BLaER1 treated with 17β-estradiol and CSF1 and Interleukin-3, amounts not matched to agents 10 nM and 100 nM (cell line): ENCODE results near the gene NNT.
"Not testable (repeated sequence)": the region's sequence is repeated elsewhere in the genome, so short reads cannot be mapped to it uniquely, and the experiment has no call there.

Source experiments
- H3K27ac ChIP-seq, 11 experiments: shearing (Covaris generic); formaldehyde crosslinking; 2 replicates each; pipeline ENCODE4 v1.8.1; 2022
- H3K27me3 ChIP-seq, 11 experiments: shearing (Covaris generic); formaldehyde crosslinking; 2 replicates each; pipeline ENCODE4 v1.8.1; 2022
- H3K36me3 ChIP-seq, 11 experiments: shearing (Covaris generic); formaldehyde crosslinking; 2 replicates each; pipeline ENCODE4 v1.8.1; 2022
- H3K4me1 ChIP-seq, 10 experiments: shearing (Covaris generic); formaldehyde crosslinking; 2 replicates each; pipeline ENCODE4 v1.8.1; 2022
- H3K4me2 ChIP-seq, 11 experiments: shearing (Covaris generic); formaldehyde crosslinking; 2 replicates each; pipeline ENCODE4 v1.8.1; 2022
- H3K4me3 ChIP-seq, 10 experiments: shearing (Covaris generic); formaldehyde crosslinking; 2 replicates each; pipeline ENCODE4 v1.8.1; 2022
- H3K9ac ChIP-seq, 11 experiments: shearing (Covaris generic); formaldehyde crosslinking; 2 replicates each; pipeline ENCODE4 v1.8.1; 2022
- H3K9me3 ChIP-seq, 11 experiments: shearing (Covaris generic); formaldehyde crosslinking; replicated peaks in 1 of 11; 2 replicates each; pipeline ENCODE4 v1.8.1; 2022
- H4K20me1 ChIP-seq, 11 experiments: shearing (Covaris generic); formaldehyde crosslinking; 2 replicates each; pipeline ENCODE4 v1.8.1; 2022
- Cebpa-rat ChIP-seq, 11 experiments: shearing (Covaris generic); IDR thresholded peaks; 2 replicates each; pipeline ENCODE4 v1.8.1; 2022

NNT gene

DNA sequence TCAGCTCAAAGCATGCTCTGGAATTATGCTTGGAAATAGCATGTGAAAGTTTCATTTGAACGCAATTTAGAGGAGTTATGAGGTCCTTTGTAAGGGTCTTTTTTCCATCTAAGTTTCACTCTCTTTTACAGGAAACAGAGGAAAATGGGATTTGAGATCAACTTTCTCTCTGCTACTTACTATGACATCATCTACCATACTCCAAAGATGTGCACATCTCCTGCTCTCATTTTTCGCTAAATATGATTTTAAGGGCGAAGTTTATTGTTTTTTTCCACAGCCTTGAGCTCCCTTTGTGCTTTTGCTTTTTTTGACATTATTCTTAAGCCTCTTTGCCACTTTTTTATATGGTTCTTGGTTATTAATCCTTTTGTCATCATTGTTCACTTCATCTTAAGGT is 125.6 kb downstream of the NNT start:
- Histone ChIP-seq H4K20me1 (no peaks in the 10 kb centered on the region), H3K9me3 (peaks cover 0 to 4% (median 0%) of the 10 kb centered on the region in 11 experiments; a peak in 1 of 22 replicates), H3K4me2 (no peak overlapping the region), H3K4me3 (no peak overlapping the region), H3K27ac (no peak overlapping the region), H3K36me3 (no peaks in the 10 kb centered on the region), H3K27me3 (no peaks in the 10 kb centered on the region), H3K4me1 (peaks cover 0 to 9% (median 0%) of the 10 kb centered on the region in 10 experiments; a peak in 8 of 20 replicates), H3K9ac (no peak overlapping the region)
- TF ChIP-seq Cebpa-rat (IDR thresholded peaks at IDR 0.05): no peak

DNA sequence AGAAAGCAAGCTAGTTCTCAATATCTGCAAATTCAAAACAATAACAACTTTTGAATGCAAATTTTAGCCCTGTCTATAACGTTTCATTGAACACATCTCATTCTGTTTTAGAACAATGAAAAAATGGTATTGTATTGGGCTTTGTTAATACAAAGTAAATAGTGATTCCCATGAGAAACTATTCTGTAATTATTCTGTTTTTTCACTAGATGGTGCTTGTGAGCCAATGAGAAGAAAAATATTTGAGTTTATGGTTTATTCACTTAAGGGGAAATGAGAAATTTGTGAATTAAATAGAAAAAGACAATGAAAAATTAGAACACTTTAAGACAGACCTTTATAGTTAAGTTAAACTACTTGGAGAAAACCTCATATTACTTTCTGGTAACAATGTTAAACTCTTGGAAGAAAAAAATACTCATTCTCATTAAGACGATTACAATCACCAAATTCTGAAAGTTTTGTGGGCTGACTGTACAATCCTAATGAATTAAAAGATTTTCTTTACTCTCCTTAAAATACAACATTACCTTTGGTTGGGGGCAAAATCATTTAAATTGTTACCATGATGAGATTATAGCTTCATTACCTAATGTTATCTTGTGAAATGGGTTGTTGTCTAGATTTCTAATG is 127.0 kb downstream of the NNT start:
- no peak for TF ChIP-seq Cebpa-rat (IDR thresholded peaks at IDR 0.05)
- Histone ChIP-seq H3K9me3 (peaks cover 0 to 4% (median 0%) of the 10 kb centered on the region in 11 experiments; a peak in 1 of 22 replicates), H3K27ac (0 out of 22 replicates have a peak overlapping the region, but pooled peaks of 1 of the 11 experiments have one; percentile 27), H3K4me2 (peak overlapping the region in 1 of 11 experiments; percentile 55; a peak in 1 of 22 replicates), H3K4me1 (peaks cover 0 to 9% (median 0%) of the 10 kb centered on the region in 10 experiments; a peak in 8 of 20 replicates), H3K27me3 (no peaks in the 10 kb centered on the region), H3K4me3 (no peak overlapping the region), H3K9ac (no peak overlapping the region), H3K36me3 (no peaks in the 10 kb centered on the region), H4K20me1 (no peaks in the 10 kb centered on the region)

DNA sequence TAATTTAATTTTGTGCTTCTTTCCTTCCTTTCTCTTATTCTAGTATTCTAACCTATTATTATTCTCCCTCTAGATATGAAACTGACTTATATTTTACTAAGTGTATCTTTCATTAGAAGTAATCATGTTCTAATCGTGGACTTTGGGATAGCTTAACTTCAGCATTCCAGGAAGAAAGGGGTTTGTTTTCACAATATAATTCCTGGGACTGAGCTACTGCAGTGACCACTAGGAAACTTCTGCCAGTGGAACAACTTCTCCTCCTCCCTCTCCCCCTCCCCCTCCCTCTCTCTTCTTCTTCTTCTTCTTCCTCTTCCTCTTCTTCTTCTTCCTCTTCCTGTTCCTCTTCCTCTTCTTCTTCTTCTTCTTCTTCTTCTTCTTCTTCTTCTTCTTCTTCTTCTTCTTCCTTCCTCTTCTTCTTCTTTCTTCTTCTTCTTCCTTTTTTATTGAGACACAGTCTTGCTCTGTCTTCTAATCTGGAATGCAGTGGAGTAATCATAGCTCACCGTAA is 127.9 kb downstream of the NNT start:
- Histone ChIP-seq H3K9ac (no peak overlapping the region), H4K20me1 (no peaks in the 10 kb centered on the region), H3K4me3 (no peak overlapping the region), H3K27ac (peak overlapping the region in 1 of 11 experiments; percentile 27; a peak in 1 of 22 replicates), H3K4me1 (peaks cover 0 to 9% (median 0%) of the 10 kb centered on the region in 10 experiments; a peak in 8 of 20 replicates), H3K36me3 (no peaks in the 10 kb centered on the region), H3K9me3 (peaks cover 0 to 4% (median 0%) of the 10 kb centered on the region in 11 experiments; a peak in 1 of 22 replicates), H3K27me3 (no peaks in the 10 kb centered on the region), H3K4me2 (no peak overlapping the region)
- no peak for TF ChIP-seq Cebpa-rat (IDR thresholded peaks at IDR 0.05)

GRCh38 chr5:43731573-43731972 is 128.6 kb downstream of the NNT start:
- no peak overlapping the region for H3K4me2 ChIP-seq
- H3K4me1 ChIP-seq: peaks cover 0 to 9% (median 0%) of the 10 kb centered on the region in 10 experiments; a peak in 8 of 20 replicates
- H4K20me1 ChIP-seq: no peaks in the 10 kb centered on the region
- H3K9me3 ChIP-seq: peaks cover 0 to 4% (median 0%) of the 10 kb centered on the region in 11 experiments; a peak in 1 of 22 replicates
- no peak overlapping the region for H3K9ac ChIP-seq
- no peak overlapping the region for H3K4me3 ChIP-seq
- H3K36me3 ChIP-seq: no peaks in the 10 kb centered on the region
- peak overlapping the region in 1 of 11 experiments; percentile 34; a peak in 1 of 22 replicates for H3K27ac ChIP-seq
- TF ChIP-seq Cebpa-rat (IDR thresholded peaks at IDR 0.05): no peak
- no peaks in the 10 kb centered on the region for H3K27me3 ChIP-seq

- H3K27me3 ChIP-seq, H3K4me3 ChIP-seq, H3K9ac ChIP-seq, H3K4me2 ChIP-seq, H3K4me1 ChIP-seq, H4K20me1 ChIP-seq, H3K27ac ChIP-seq, H3K36me3 ChIP-seq: not testable (repeated sequence)
- peaks cover 17 to 37% (median 23%) of the 10 kb centered on the region in 11 experiments for H3K9me3 ChIP-seq
Observed at GRCh38 chr5:43745923-43746548, 143.1 kb downstream of the NNT start.

DNA sequence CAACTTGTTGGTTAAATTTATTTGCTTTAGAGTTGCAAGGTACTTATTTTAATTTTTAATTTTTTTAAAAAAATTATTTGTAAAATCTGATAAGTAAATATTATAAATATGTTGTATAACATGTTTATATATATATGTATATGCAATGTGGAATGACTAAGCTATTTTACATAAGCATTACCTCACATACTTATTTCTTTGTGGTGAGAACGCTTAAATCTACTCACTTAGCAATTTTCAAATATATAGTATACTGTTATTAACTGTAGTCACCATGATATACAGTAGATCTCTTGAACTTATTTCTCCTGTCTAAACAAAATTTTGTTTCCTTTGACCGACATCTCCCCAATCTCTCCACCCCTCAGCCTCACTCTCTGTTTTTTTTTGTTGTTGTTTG is 147.8 kb downstream of the NNT start:
- Histone ChIP-seq H4K20me1 (no peaks in the 10 kb centered on the region), H3K27me3 (no peaks in the 10 kb centered on the region), H3K36me3 (no peaks in the 10 kb centered on the region), H3K27ac (no peak overlapping the region), H3K9me3 (peaks cover 13 to 51% (median 32%) of the 10 kb centered on the region in 11 experiments), H3K4me3 (no peak overlapping the region), H3K4me1 (no peaks in the 10 kb centered on the region), H3K4me2 (no peak overlapping the region), H3K9ac (no peak overlapping the region)
- TF ChIP-seq Cebpa-rat (IDR thresholded peaks at IDR 0.05): no peak

DNA sequence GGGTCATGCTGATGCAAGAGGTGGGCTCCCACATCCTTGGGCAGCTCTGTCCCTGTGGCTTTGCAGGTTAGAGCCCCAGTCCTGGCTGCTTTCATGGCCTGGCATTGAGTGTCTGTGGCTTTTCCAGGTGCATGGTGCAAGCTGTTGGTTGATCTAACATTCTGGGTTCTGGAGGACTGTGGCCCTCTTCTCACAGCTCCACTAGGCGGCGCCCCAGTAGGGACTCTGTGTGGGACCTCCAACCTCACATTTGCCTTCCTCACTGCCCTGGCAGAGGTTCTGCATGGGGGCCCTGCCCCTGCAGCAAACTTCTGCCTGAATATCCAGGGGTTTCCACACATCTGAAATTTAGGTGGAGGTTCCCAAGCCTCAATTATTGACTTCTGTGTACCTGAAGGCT is 150.1 kb downstream of the NNT start:
- no peak overlapping the region for H3K9ac ChIP-seq
- no peaks in the 10 kb centered on the region for H4K20me1 ChIP-seq
- no peak overlapping the region for H3K4me2 ChIP-seq
- H3K4me1 ChIP-seq: no peaks in the 10 kb centered on the region
- no peak overlapping the region for H3K4me3 ChIP-seq
- H3K36me3 ChIP-seq: no peaks in the 10 kb centered on the region
- peaks cover 10 to 49% (median 26%) of the 10 kb centered on the region in 11 experiments; a peak in 18 of 22 replicates for H3K9me3 ChIP-seq
- no peaks in the 10 kb centered on the region for H3K27me3 ChIP-seq
- no peak overlapping the region for H3K27ac ChIP-seq
- TF ChIP-seq Cebpa-rat (IDR thresholded peaks at IDR 0.05): no peak
